A673 (cell line): ENCODE data around the gene PDE4B. TPM values are rescaled to one million over a fixed set of nuclear protein-coding genes. Genes with fewer than 3 reads are reported as not detected.

Experiments used
- BruUV-seq: library from RNA; stranded (reverse); fragments of 400-500 nt; replicated peaks from 2 replicates; lab custom pipeline; 2021; lab: Mats Ljungman, UMichigan
- CTCF ChIA-PET: fragments of 300-600 bp; sonication (Branson Sonifier 250); formaldehyde crosslinking; loops from one replicate; lab custom pipeline; 2022; ENCODE audit warnings: antibody characterized with exemption; lab: Charles Lee
- POLR2A ChIA-PET: fragments of 300-600 bp; sonication (Branson Sonifier 250); formaldehyde crosslinking; loops from one replicate; lab custom pipeline; 2022; ENCODE audit warnings: antibody characterized with exemption; ENCODE audit not compliant: low non-redundant PET; lab: Charles Lee
- DNase-seq: peaks from one replicate; pipeline ENCODE4 v3.0.0-alpha.2; 2015; ENCODE audit warnings: low spot score
- H3K27ac ChIP-seq: fragments of 200-600 bp; sonication (generic); 2 replicates; pipeline ENCODE4 v1.5.1; 2016; ENCODE audit warnings: mixed run types, low read depth, mild to moderate bottlenecking, mixed read lengths, antibody characterized with exemption, low read length; ENCODE audit not compliant: poor library complexity, severe bottlenecking
- H3K27me3 ChIP-seq: fragments of 200-600 bp; sonication (generic); replicated peaks from 2 replicates; pipeline ENCODE4 v1.6.1; 2017; ENCODE audit warnings: mixed run types, low read depth, mild to moderate bottlenecking, mixed read lengths, antibody characterized with exemption, low read length; ENCODE audit not compliant: insufficient read depth, poor library complexity
- H3K36me3 ChIP-seq: fragments of 200-600 bp; sonication (generic); 2 replicates; pipeline ENCODE4 v1.6.1; 2016; ENCODE audit warnings: mixed run types, mild to moderate bottlenecking, mixed read lengths, antibody characterized with exemption, low read length; ENCODE audit not compliant: insufficient read depth, poor library complexity, severe bottlenecking
- H3K4me1 ChIP-seq: fragments of 200-600 bp; sonication (generic); 2 replicates; pipeline ENCODE4 v1.6.1; 2017; ENCODE audit warnings: mixed run types, mild to moderate bottlenecking, mixed read lengths, antibody characterized with exemption, low read length; ENCODE audit not compliant: insufficient read depth, poor library complexity, severe bottlenecking
- H3K4me3 ChIP-seq: fragments of 200-600 bp; sonication (generic); 2 replicates; pipeline ENCODE4 v1.5.1; 2016; ENCODE audit warnings: low read depth, mixed run types, mild to moderate bottlenecking, mixed read lengths, low read length; ENCODE audit not compliant: poor library complexity, severe bottlenecking
- H3K9me3 ChIP-seq: fragments of 200-600 bp; sonication (generic); 2 replicates; pipeline ENCODE4 v1.6.1; 2016; ENCODE audit warnings: mixed run types, low read depth, mild to moderate bottlenecking, mixed read lengths, antibody characterized with exemption, low read length; ENCODE audit not compliant: poor library complexity, severe bottlenecking
- CTCF ChIP-seq: fragments of 300-800, 200-600 bp; sonication (generic); conservative IDR thresholded peaks from 2 replicates; pipeline ENCODE4 v1.5.1; 2017; ENCODE audit warnings: low read depth, mild to moderate bottlenecking, antibody characterized with exemption, low read length, moderate library complexity, mixed read lengths
- EZH2 ChIP-seq: fragments of 200-600 bp; sonication (generic); IDR thresholded peaks from 2 replicates; pipeline ENCODE4 v1.6.1; 2017; ENCODE audit warnings: borderline replicate concordance, low read depth, mild to moderate bottlenecking, mixed read lengths, antibody characterized with exemption, low read length; ENCODE audit not compliant: poor library complexity, severe bottlenecking
- intact Hi-C: fragments of 100-400 bp; cut with micrococcal nuclease; formaldehyde crosslinking; loops from one replicate; pipeline ENCODE4 v1.10.0; 2022; ENCODE audit not compliant: unreplicated experiment
- total RNA-seq: library from RNA; stranded (reverse); gene quantifications from 2 replicates; pipeline ENCODE4 v1.2.3, GENCODE V29; 2021

The PDE4B gene
- total RNA-seq, 1 experiment from 2014 or later, result 20.0 TPM

- TF ChIP-seq EZH2, result no peak
- no peak for TF ChIP-seq CTCF
- H3K4me1 ChIP-seq, result no peaks in the 10 kb centered on the region
- CTCF ChIA-PET, result no interaction called here
- no peak for DNase-seq
- no peak overlapping the region for H3K4me3 ChIP-seq
- H3K27me3 ChIP-seq, result no peaks in the 10 kb centered on the region
- H3K27ac ChIP-seq, result no peak overlapping the region
- H3K9me3 ChIP-seq, result no peaks in the 10 kb centered on the region
- H3K36me3 ChIP-seq, result no peaks in the 10 kb centered on the region
- no TSS peak for BruUV-seq
- intact Hi-C loops, result no loop called here
- POLR2A ChIA-PET, result no interaction called here
Measured at GRCh38 chr1:66296951-66297350, 504.3 kb downstream of the PDE4B start.

GRCh38 chr1:66298464-66298863 lies 505.8 kb downstream of the PDE4B start:
- Histone ChIP-seq H3K4me3 (no peak overlapping the region), H3K4me1 (no peaks in the 10 kb centered on the region), H3K27ac (no peak overlapping the region), H3K9me3 (no peaks in the 10 kb centered on the region), H3K36me3 (no peaks in the 10 kb centered on the region), H3K27me3 (no peaks in the 10 kb centered on the region)
- ChIA-PET POLR2A (no interaction called here), CTCF (no interaction called here)
- intact Hi-C loops, result no loop called here
- no peak for TF ChIP-seq EZH2
- TF ChIP-seq CTCF, result no peak
- no TSS peak for BruUV-seq
- no peak for DNase-seq

- Histone ChIP-seq H3K36me3 (no peaks in the 10 kb centered on the region), H3K27ac (no peak overlapping the region), H3K27me3 (no peaks in the 10 kb centered on the region), H3K4me1 (no peaks in the 10 kb centered on the region), H3K4me3 (no peak overlapping the region), H3K9me3 (no peaks in the 10 kb centered on the region)
- TF ChIP-seq EZH2 (no peak), CTCF (no peak)
- DNase-seq, result no peak
- no TSS peak for BruUV-seq
- intact Hi-C loops, result no loop called here
- CTCF ChIA-PET, result no interaction called here
- POLR2A ChIA-PET, result no interaction called here
Measured at GRCh38 chr1:66300280-66300971, 507.7 kb downstream of the PDE4B start.
